ENCODE measurements around the gene GPR26.

Gene GPR26

GRCh38 chr10:123666318-123667236, at the start of gene GPR26:
Gene GPR26, plus strand, starts transcription at chr10:123666355. Its CDS starts 53 bp downstream, at chr10:123666408.
- DNase-seq (ENCODE audit: low read depth): no peak

- no peak for DNase-seq (ENCODE audit: low read depth)
Measured at GRCh38 chr10:123618224-123618623, 47.9 kb upstream of the GPR26 start.

GRCh38 chr10:123619067-123619855, 46.9 kb upstream of the GPR26 start:
- no peak for DNase-seq (ENCODE audit: low read depth)

- DNase-seq (ENCODE audit: low read depth): no peak
Measured at GRCh38 chr10:123620621-123621020, 45.5 kb upstream of the GPR26 start.

- DNase-seq (ENCODE audit: low read depth): no peak
Measured at GRCh38 chr10:123621492-123621891, 44.7 kb upstream of the GPR26 start.

GRCh38 chr10:123621916-123622315, 44.2 kb upstream of the GPR26 start:
- no peak for DNase-seq (ENCODE audit: low read depth)

GRCh38 chr10:123622381-123622780, 43.8 kb upstream of the GPR26 start:
- no peak for DNase-seq (ENCODE audit: low read depth)

GRCh38 chr10:123624086-123624485, 42.1 kb upstream of the GPR26 start:
- DNase-seq (ENCODE audit: low read depth): no peak

- no peak for DNase-seq (ENCODE audit: low read depth)
Measured at GRCh38 chr10:123633106-123633505, 33.0 kb upstream of the GPR26 start.

GRCh38 chr10:123633636-123634035, 32.5 kb upstream of the GPR26 start:
- no peak for DNase-seq (ENCODE audit: low read depth)

- no peak for DNase-seq (ENCODE audit: low read depth)
Measured at GRCh38 chr10:123634221-123634620, 31.9 kb upstream of the GPR26 start.

GRCh38 chr10:123635131-123635530, 31.0 kb upstream of the GPR26 start:
- DNase-seq (ENCODE audit: low read depth): no peak

- DNase-seq (ENCODE audit: low read depth): no peak
Measured at GRCh38 chr10:123635745-123636144, 30.4 kb upstream of the GPR26 start.

GRCh38 chr10:123636598-123637325, 29.4 kb upstream of the GPR26 start:
- no peak for DNase-seq (ENCODE audit: low read depth)

GRCh38 chr10:123637326-123637880, 28.8 kb upstream of the GPR26 start:
- DNase-seq (ENCODE audit: low read depth): no peak

GRCh38 chr10:123639131-123639530, 27.0 kb upstream of the GPR26 start:
- no peak for DNase-seq (ENCODE audit: low read depth)

GRCh38 chr10:123640016-123640535, 26.1 kb upstream of the GPR26 start:
- DNase-seq (ENCODE audit: low read depth): no peak

GRCh38 chr10:123642293-123642692, 23.9 kb upstream of the GPR26 start:
- DNase-seq (ENCODE audit: low read depth): no peak

GRCh38 chr10:123642697-123643096, 23.5 kb upstream of the GPR26 start:
- DNase-seq (ENCODE audit: low read depth): no peak

- DNase-seq (ENCODE audit: low read depth): no peak
Measured at GRCh38 chr10:123643315-123643714, 22.8 kb upstream of the GPR26 start.

GRCh38 chr10:123645016-123645415, 21.1 kb upstream of the GPR26 start:
- DNase-seq (ENCODE audit: low read depth): no peak

- DNase-seq (ENCODE audit: low read depth): no peak
Measured at GRCh38 chr10:123645615-123646014, 20.5 kb upstream of the GPR26 start.

Measured in activated T-helper 1 cell treated with Interleukin-2 at 50 U/mL for 16 hours (primary cell).